ENCODE measurements around the gene RPS6KB2.

- TF ChIP-seq CTCF (IDR thresholded peaks at IDR 0.05; ENCODE audit: low read length) (no peak), EZH2 (optimal IDR thresholded peaks at IDR 0.05; ENCODE audit: low read depth, low read length) (no peak), EZH2phosphoT487 (IDR thresholded peaks at IDR 0.05; ENCODE audit: low read length) (no peak)
Observed at GRCh38 chr11:67484847-67485311, 56.6 kb downstream of the RPS6KB2 start.
